Nephron progenitor cell (in vitro differentiated cells): ENCODE results near the gene SLC44A1.

Source experiments
- DNase-seq: peaks from one replicate; pipeline ENCODE4 v3.0.0; 2021
- H3K27ac Mint-ChIP-seq: 2 replicates; pipeline ENCODE4 v1.8.0; 2021; ENCODE audit warnings: mild to moderate bottlenecking, moderate library complexity, mixed read lengths
- H3K27me3 Mint-ChIP-seq: 2 replicates; pipeline ENCODE4 v1.8.0; 2021; ENCODE audit warnings: mild to moderate bottlenecking, low read depth, mixed read lengths; ENCODE audit not compliant: poor library complexity
- H3K36me3 Mint-ChIP-seq: 2 replicates; pipeline ENCODE4 v1.8.0; 2021; ENCODE audit warnings: low read depth, mixed read lengths
- H3K4me1 Mint-ChIP-seq: 2 replicates; pipeline ENCODE4 v1.8.0; 2021; ENCODE audit warnings: mixed read lengths
- H3K4me3 Mint-ChIP-seq: 2 replicates; pipeline ENCODE4 v1.8.0; 2021; ENCODE audit warnings: mild to moderate bottlenecking, moderate library complexity, mixed read lengths
- H3K9me3 Mint-ChIP-seq: 2 replicates; pipeline ENCODE4 v1.8.0; 2021; ENCODE audit warnings: mild to moderate bottlenecking, moderate library complexity, mixed read lengths
- TF ChIP-seq, protein P1 (sequence below): fragments of 200-600 bp; sonication (generic); IDR thresholded peaks from 2 replicates; pipeline ENCODE4 v1.5.0; 2021; ENCODE audit warnings: antibody characterized with exemption

The SLC44A1 gene

DNA sequence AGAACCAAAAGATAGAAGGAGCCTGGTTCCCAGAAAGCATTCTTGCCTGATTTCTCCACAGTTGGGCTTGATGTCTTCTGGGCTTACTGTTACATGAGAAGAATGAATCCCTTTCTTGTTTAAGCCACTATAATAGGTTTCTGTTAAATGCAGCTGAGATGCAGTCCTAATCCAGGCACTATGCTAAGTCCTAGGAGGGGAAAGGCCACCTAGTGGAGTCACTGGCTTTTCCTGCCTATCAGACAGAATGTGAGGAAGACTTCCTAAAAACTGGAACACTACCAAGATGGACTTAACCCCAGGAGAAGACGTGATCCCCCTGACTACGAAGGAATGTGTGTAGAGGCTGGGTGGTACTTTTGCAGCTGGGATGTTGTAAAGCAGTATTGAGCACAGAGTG, 169.1 kb downstream of the SLC44A1 start:
- no peak for DNase-seq
- H3K9me3 Mint-ChIP-seq = peaks cover 16% of the 10 kb centered on the region
- H3K27me3 Mint-ChIP-seq = peaks cover 2% of the 10 kb centered on the region
- TF ChIP-seq, protein P1, sequence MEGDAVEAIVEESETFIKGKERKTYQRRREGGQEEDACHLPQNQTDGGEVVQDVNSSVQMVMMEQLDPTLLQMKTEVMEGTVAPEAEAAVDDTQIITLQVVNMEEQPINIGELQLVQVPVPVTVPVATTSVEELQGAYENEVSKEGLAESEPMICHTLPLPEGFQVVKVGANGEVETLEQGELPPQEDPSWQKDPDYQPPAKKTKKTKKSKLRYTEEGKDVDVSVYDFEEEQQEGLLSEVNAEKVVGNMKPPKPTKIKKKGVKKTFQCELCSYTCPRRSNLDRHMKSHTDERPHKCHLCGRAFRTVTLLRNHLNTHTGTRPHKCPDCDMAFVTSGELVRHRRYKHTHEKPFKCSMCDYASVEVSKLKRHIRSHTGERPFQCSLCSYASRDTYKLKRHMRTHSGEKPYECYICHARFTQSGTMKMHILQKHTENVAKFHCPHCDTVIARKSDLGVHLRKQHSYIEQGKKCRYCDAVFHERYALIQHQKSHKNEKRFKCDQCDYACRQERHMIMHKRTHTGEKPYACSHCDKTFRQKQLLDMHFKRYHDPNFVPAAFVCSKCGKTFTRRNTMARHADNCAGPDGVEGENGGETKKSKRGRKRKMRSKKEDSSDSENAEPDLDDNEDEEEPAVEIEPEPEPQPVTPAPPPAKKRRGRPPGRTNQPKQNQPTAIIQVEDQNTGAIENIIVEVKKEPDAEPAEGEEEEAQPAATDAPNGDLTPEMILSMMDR = no peak
- peaks cover 15% of the 10 kb centered on the region for H3K4me1 Mint-ChIP-seq
- no peak overlapping the region for H3K4me3 Mint-ChIP-seq
- H3K27ac Mint-ChIP-seq = no peak overlapping the region
- peaks cover 13% of the 10 kb centered on the region for H3K36me3 Mint-ChIP-seq

DNA sequence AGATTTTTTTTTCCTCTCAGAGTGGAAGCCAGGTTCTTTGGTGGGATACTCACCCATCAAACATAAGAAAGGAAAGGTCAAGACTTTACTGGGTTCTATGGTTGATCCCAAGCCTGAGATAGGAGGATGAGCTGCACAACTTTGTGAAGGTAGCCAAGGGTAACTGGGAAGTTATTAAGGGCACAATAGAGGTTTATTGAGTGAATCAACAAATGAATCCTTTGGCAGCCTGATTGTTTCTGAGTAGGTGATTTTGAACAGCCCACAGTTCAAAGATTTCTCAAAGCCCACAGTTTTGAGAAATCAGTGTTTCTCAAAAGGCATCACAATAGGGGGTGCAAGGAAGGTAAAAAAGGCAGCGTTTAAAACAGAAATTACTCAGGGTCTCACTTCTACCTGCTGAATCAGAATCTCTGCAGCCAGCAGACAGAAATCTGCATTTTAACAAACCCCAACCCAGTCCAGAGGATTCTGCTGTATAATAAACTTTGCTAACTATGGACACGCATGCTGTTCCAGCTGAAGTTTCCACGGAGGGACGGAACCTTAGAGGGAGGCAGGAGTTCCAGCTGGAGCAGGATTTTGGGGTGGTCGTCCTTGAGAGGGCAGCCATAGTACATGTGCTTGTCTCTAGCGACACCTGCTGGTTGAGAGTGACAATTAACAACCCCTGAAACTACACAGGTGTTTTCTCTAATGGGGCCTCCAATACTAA, 170.7 kb downstream of the SLC44A1 start:
- H3K27ac Mint-ChIP-seq = no peak overlapping the region
- peaks cover 15% of the 10 kb centered on the region for H3K9me3 Mint-ChIP-seq
- peaks cover 2% of the 10 kb centered on the region for H3K27me3 Mint-ChIP-seq
- H3K4me3 Mint-ChIP-seq = peak overlapping the region; percentile 46
- peaks cover 13% of the 10 kb centered on the region for H3K36me3 Mint-ChIP-seq
- H3K4me1 Mint-ChIP-seq = peaks cover 15% of the 10 kb centered on the region
- peak; percentile 76 for DNase-seq
- TF ChIP-seq, protein P1 = peak; percentile 88

DNA sequence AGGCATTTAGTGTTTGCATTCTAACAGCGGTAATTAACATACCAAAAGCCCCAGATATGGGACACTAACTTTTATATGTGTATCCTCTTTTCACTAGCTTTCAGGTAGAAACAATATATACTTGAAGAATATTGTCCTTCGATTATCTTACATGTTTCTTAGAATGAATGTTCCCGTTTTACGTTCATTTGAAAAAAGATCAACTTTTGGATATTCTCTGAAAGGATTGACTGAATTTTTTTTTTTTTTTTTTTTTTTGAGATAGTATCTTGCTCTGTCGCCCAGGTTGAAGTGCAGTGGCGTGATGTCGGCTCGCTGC, 171.2 kb downstream of the SLC44A1 start:
- TF ChIP-seq, protein P1 = no peak
- Mint-ChIP-seq H3K27ac (no peak overlapping the region), H3K27me3 (peaks cover 2% of the 10 kb centered on the region), H3K9me3 (peaks cover 12% of the 10 kb centered on the region), H3K4me1 (peaks cover 15% of the 10 kb centered on the region), H3K36me3 (peaks cover 13% of the 10 kb centered on the region), H3K4me3 (no peak overlapping the region)
- no peak for DNase-seq

DNA sequence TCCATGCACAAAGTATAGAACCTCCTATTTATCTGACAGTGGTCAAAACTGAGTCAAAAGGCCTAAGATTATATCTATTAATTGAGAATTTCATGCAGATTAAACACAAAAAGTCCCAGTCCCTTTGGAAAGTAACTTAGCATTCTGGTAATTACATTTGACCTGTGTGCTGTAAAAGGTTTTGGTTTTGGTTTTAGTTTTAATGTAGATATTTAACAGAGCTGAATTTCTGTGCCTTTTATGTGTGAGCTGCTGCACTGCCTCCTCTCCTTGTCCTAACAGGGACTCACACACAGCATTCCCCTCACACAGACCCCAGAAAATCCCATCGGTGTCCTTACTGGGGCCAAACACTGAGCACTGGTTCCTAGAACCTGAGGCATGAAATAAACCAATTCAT, 172.4 kb downstream of the SLC44A1 start:
- DNase-seq = no peak
- Mint-ChIP-seq H3K27me3 (peaks cover 2% of the 10 kb centered on the region), H3K4me1 (peaks cover 15% of the 10 kb centered on the region), H3K9me3 (peaks cover 3% of the 10 kb centered on the region), H3K4me3 (no peak overlapping the region), H3K27ac (peak overlapping the region; percentile 45), H3K36me3 (peaks cover 5% of the 10 kb centered on the region)
- TF ChIP-seq, protein P1 = no peak

DNA sequence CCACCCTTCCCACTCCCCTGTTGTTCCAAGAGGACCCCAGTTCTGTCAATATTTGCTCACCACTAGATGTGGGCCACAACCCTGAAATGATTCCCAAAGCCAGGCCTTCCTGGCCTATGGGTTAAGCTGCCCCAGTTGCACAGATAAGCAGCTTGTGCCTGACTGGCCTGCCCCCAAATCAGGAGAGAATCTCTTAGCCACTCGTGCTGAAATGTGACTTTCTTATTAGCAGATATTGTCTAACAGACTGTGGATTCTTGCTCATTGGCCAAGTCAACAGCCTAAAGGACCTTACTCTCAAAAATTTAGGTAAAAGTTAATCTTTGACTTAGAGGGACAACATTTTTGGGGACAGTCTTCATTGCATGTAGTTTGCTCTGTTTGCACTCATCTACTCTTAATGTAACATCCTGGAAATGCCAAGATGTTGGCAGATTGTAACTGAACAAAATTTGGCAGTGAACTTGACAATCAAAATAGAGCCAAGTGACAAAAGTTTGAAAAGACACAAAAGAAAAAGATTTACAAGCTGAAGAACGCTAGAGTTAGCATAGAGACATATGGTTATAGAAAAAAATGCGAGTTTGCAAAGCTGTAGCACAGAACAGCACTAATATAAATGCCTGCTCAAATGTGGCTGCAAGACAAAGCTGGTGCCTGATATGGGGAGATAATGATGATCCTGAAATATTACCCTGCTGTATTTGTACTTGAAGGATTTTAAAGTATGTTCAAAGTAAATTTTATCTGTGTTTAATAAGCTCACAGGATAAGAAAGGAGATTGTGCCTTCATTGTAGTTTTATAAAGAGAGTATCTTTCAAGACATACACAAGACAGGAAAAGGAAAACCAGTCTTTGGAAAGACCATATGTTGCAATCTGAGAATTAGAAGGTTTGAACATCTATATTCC, 174.4 kb downstream of the SLC44A1 start:
- Mint-ChIP-seq H3K36me3 (no peaks in the 10 kb centered on the region), H3K9me3 (no peaks in the 10 kb centered on the region), H3K27ac (no peak overlapping the region), H3K4me1 (peaks cover 8% of the 10 kb centered on the region), H3K4me3 (no peak overlapping the region), H3K27me3 (peaks cover 2% of the 10 kb centered on the region)
- DNase-seq = no peak
- TF ChIP-seq, protein P1 = no peak
